GM19240 (cell line): ENCODE results near the gene APOA5.
"Not testable (repeated sequence)": the region's sequence is repeated elsewhere in the genome, so short reads cannot be mapped to it uniquely, and the experiment has no call there.

Experiments
- DNase-seq: peaks from one replicate; pipeline ENCODE4 v3.0.0; 2011; ENCODE audit warnings: low spot score; ENCODE audit not compliant: insufficient read length

APOA5 gene

GRCh38 chr11:116827461-116827860 lies 35.8 kb upstream of the APOA5 start:
- DNase-seq: no peak

GRCh38 chr11:116826751-116827431 lies 35.2 kb upstream of the APOA5 start:
- DNase-seq: no peak

- no peak for DNase-seq
Measured at GRCh38 chr11:116825854-116826750, 34.4 kb upstream of the APOA5 start.

- DNase-seq: no peak
Measured at GRCh38 chr11:116825434-116825833, 33.8 kb upstream of the APOA5 start.

GRCh38 chr11:116823031-116823843 lies 31.6 kb upstream of the APOA5 start, which contains the start of gene APOA4:
TSS of gene APOA4 (minus strand) at chr11:116823304. CDS start at chr11:116823191, 113 bp downstream.
- DNase-seq: no peak

GRCh38 chr11:116822575-116822974 lies 30.9 kb upstream of the APOA5 start:
- DNase-seq: no peak

- DNase-seq: no peak
Measured at GRCh38 chr11:116821050-116821918, 29.6 kb upstream of the APOA5 start.

GRCh38 chr11:116819049-116819448 lies 27.4 kb upstream of the APOA5 start:
- DNase-seq: no peak

GRCh38 chr11:116814502-116814901 lies 22.8 kb upstream of the APOA5 start:
- DNase-seq: no peak

GRCh38 chr11:116813781-116814471 lies 22.2 kb upstream of the APOA5 start:
- no peak for DNase-seq

- DNase-seq: no peak
Measured at GRCh38 chr11:116813170-116813569, 21.5 kb upstream of the APOA5 start.

- no peak for DNase-seq
Measured at GRCh38 chr11:116812109-116812508, 20.4 kb upstream of the APOA5 start.

- DNase-seq: no peak
Measured at GRCh38 chr11:116811194-116811593, 19.5 kb upstream of the APOA5 start.

- no peak for DNase-seq
Measured at GRCh38 chr11:116808262-116809175, 16.8 kb upstream of the APOA5 start.

- DNase-seq: no peak
Measured at GRCh38 chr11:116807601-116808261, 16.1 kb upstream of the APOA5 start.

- no peak for DNase-seq
Measured at GRCh38 chr11:116804001-116804400, 12.3 kb upstream of the APOA5 start.

GRCh38 chr11:116801662-116802061 lies 10.0 kb upstream of the APOA5 start:
- DNase-seq: not testable (repeated sequence)

- DNase-seq: no peak
Measured at GRCh38 chr11:116800610-116801009, 8.9 kb upstream of the APOA5 start.
